Osteocyte (in vitro differentiated cells): Measurements from ENCODE around the gene NTF3. TPM values are rescaled to one million over a fixed set of nuclear protein-coding genes. Genes with fewer than 3 reads are reported as not detected.

Source experiments
- DNase-seq: peaks from one replicate; pipeline ENCODE4 v3.0.0; 2021; ENCODE audit warnings: mixed read lengths; ENCODE audit not compliant: unreplicated experiment; ENCODE audit errors: extremely low spot score
- H3K27ac Mint-ChIP-seq: one replicate; pipeline ENCODE4 v1.8.0; 2021; ENCODE audit warnings: mild to moderate bottlenecking, mixed read lengths; ENCODE audit not compliant: unreplicated experiment
- H3K27me3 Mint-ChIP-seq: one replicate; pipeline ENCODE4 v1.8.0; 2021; ENCODE audit warnings: mixed read lengths; ENCODE audit not compliant: unreplicated experiment
- H3K36me3 Mint-ChIP-seq: one replicate; pipeline ENCODE4 v1.8.0; 2021; ENCODE audit warnings: mixed read lengths; ENCODE audit not compliant: unreplicated experiment
- H3K4me1 Mint-ChIP-seq: one replicate; pipeline ENCODE4 v1.8.0; 2021; ENCODE audit warnings: mixed read lengths; ENCODE audit not compliant: unreplicated experiment
- H3K4me3 Mint-ChIP-seq: one replicate; pipeline ENCODE4 v1.8.0; 2021; ENCODE audit warnings: mild to moderate bottlenecking, moderate library complexity, mixed read lengths; ENCODE audit not compliant: unreplicated experiment
- H3K9me3 Mint-ChIP-seq: one replicate; pipeline ENCODE4 v1.8.0; 2021; ENCODE audit warnings: mixed read lengths; ENCODE audit not compliant: unreplicated experiment
- total RNA-seq: library from RNA; stranded (reverse); gene quantifications from 2 replicates; pipeline ENCODE4 v1.2.1, GENCODE V29; 2021
- TF ChIP-seq, protein P1 (sequence below): fragments of 200-600 bp; sonication (generic); IDR thresholded peaks from 2 replicates; pipeline ENCODE4 v1.5.0; 2021; ENCODE audit warnings: antibody characterized with exemption, mild to moderate bottlenecking, moderate library complexity

NTF3 gene
- total RNA-seq, 1 donor from 2014 or later = 1.1 TPM

DNA sequence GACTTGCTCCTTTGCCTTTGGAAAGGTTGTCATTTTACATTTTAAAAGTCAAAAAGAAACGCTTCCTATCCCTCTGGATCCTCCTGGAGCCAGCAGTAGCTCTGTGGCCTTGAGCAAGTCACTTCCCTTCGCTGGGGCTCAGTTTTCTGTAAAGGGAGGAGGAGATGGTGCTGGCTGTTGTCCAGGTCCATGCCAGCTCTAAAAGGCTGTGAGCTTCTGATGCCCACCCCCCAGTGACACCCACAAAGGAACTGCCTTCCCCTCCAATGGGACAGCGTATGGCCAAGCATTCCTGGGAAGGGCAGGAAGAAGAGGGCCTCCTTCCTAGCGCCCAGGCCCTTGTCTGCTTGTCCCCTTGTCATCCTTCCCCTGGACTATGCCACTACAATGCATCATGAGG is 81.5 kb downstream of the NTF3 start:
- H3K9me3 Mint-ChIP-seq = no peaks in the 10 kb centered on the region
- H3K36me3 Mint-ChIP-seq = no peaks in the 10 kb centered on the region
- H3K27me3 Mint-ChIP-seq = peaks cover 5% of the 10 kb centered on the region
- peaks cover 7% of the 10 kb centered on the region for H3K4me1 Mint-ChIP-seq
- TF ChIP-seq, protein P1, sequence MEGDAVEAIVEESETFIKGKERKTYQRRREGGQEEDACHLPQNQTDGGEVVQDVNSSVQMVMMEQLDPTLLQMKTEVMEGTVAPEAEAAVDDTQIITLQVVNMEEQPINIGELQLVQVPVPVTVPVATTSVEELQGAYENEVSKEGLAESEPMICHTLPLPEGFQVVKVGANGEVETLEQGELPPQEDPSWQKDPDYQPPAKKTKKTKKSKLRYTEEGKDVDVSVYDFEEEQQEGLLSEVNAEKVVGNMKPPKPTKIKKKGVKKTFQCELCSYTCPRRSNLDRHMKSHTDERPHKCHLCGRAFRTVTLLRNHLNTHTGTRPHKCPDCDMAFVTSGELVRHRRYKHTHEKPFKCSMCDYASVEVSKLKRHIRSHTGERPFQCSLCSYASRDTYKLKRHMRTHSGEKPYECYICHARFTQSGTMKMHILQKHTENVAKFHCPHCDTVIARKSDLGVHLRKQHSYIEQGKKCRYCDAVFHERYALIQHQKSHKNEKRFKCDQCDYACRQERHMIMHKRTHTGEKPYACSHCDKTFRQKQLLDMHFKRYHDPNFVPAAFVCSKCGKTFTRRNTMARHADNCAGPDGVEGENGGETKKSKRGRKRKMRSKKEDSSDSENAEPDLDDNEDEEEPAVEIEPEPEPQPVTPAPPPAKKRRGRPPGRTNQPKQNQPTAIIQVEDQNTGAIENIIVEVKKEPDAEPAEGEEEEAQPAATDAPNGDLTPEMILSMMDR = no peak
- peak; percentile 69 for DNase-seq
- no peak overlapping the region for H3K4me3 Mint-ChIP-seq
- H3K27ac Mint-ChIP-seq = no peak overlapping the region

DNA sequence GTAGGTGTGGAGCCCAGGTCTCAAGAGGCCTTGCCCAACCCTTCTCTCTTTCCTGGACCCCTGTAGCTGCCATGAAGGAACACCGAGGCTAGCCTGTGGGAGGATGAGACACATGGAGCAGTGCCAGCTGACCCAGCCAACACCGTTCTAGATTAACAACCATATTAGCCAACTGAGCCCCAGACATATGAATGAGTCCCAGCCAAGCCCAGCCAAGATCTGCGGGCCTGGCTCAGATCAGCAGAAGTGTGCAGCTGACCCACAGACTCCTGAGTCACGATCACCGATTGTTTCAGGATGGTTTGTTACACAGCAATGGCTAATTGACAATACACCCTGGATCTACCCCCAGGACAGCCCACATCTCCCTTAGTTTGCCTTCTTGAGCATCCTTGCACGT is 82.1 kb downstream of the NTF3 start:
- TF ChIP-seq, protein P1 = no peak
- H3K4me1 Mint-ChIP-seq = peaks cover 11% of the 10 kb centered on the region
- peaks cover 5% of the 10 kb centered on the region for H3K27me3 Mint-ChIP-seq
- H3K4me3 Mint-ChIP-seq = no peak overlapping the region
- no peaks in the 10 kb centered on the region for H3K36me3 Mint-ChIP-seq
- DNase-seq = peak; percentile 36
- H3K9me3 Mint-ChIP-seq = no peaks in the 10 kb centered on the region
- H3K27ac Mint-ChIP-seq = no peak overlapping the region

DNA sequence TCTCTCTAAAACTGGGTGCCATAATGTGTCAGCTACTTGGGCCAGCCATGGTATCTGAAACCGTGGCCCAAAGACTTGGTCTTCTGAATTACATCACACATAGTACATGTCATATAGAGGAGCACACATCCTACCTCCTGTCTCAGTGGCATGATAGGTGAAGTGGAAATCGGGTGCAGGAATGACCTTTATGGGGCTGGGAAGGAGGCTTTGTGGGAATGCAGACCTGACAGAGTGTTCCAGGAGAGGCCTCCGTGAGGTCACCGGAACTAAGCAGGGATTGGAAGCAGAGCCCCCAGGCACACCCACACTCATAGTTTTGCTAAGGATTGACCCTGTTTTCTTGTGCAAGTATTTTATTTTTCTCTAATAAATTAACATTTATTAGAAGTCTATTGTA is 82.6 kb downstream of the NTF3 start:
- Mint-ChIP-seq H3K4me1 (peaks cover 11% of the 10 kb centered on the region), H3K27me3 (peaks cover 5% of the 10 kb centered on the region), H3K4me3 (no peak overlapping the region), H3K9me3 (no peaks in the 10 kb centered on the region), H3K27ac (no peak overlapping the region), H3K36me3 (no peaks in the 10 kb centered on the region)
- peak; percentile 36 for DNase-seq
- TF ChIP-seq, protein P1 = no peak

DNA sequence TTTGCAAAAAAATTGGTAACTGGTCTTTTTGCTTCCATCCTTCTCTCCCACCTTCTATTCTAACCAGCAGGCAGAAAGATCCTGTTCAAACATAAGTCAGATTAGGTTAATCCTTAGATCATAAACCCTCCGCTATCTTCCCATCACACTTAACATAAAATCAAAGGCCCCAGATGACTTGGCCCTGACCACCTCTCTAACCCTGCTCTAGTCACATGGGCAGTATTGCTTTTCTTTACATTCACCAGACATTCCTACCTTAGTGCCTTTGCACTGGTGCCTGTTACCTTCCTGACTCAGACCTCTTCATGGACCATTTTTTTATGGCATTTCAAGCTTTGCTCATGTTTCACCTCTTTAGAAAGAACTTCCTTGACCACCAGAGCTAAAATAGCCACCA is 83.5 kb downstream of the NTF3 start:
- Mint-ChIP-seq H3K27ac (no peak overlapping the region), H3K4me1 (peaks cover 11% of the 10 kb centered on the region), H3K36me3 (no peaks in the 10 kb centered on the region), H3K4me3 (no peak overlapping the region), H3K27me3 (peaks cover 5% of the 10 kb centered on the region), H3K9me3 (no peaks in the 10 kb centered on the region)
- no peak for DNase-seq
- TF ChIP-seq, protein P1 = no peak

DNA sequence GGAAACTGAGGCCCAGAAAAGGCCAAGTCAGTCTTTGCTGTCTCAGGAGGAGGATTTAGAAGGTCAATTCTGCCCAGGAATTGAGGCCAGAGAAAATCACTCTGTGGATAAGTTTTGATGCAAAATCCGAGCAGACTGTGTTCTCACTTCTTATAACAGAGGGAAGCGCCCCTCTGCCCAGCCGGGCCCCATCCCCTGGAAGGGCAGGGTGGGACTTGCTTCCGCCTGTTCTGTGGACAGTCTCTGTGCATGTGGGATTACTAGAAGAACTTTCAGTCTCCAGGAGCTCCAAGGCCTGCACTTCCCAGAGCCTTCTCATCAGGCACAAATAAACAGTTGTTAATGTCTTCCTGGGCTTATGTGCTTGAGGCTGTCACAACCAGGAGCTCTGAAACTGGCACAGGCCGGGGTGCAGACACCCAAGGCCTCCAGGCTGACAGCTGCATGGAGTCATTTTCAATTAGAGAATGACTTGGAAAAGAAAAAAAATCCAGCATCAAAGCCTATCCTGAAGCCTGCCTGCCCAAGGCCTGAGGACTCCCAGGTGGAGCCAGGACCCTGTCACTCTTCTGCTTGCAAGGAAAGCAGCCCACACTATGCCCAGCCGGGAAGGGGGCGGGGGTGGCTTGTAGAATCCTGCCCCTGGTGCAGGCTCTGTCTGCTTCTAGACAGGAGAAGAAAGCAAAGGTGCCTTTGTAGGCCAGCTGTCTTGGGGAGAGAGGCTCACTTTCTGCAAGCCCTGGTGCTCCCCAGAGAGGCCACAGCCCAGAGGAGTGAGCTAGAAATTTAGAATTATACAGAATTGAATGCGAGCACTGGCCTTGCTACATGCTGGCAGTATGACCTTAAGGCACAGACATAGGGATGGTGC is 84.7 kb downstream of the NTF3 start:
- no peak overlapping the region for H3K27ac Mint-ChIP-seq
- TF ChIP-seq, protein P1 = no peak
- DNase-seq = peak; percentile 75
- H3K4me3 Mint-ChIP-seq = no peak overlapping the region
- no peaks in the 10 kb centered on the region for H3K9me3 Mint-ChIP-seq
- peaks cover 11% of the 10 kb centered on the region for H3K4me1 Mint-ChIP-seq
- H3K27me3 Mint-ChIP-seq = peaks cover 5% of the 10 kb centered on the region
- no peaks in the 10 kb centered on the region for H3K36me3 Mint-ChIP-seq
